DMS79 treated with DMSO at 0.1 percent for 48 hours (cell line): ENCODE results near the gene RBP5.

Experiments
- DNase-seq: peaks from one replicate; lab custom pipeline; 2025; lab: John Stamatoyannopoulos, UW

RBP5 gene

GRCh38 chr12:7145671-7146070 is 17.0 kb upstream of the RBP5 start:
- DNase-seq: no peak

- DNase-seq: peak; percentile 7
Measured at GRCh38 chr12:7144414-7145120, 15.9 kb upstream of the RBP5 start.

- DNase-seq: no peak
Measured at GRCh38 chr12:7143564-7143963, 14.9 kb upstream of the RBP5 start.

- no peak for DNase-seq
Measured at GRCh38 chr12:7142809-7143465, 14.2 kb upstream of the RBP5 start.

GRCh38 chr12:7142056-7142644 is 13.5 kb upstream of the RBP5 start:
- DNase-seq: no peak

- no peak for DNase-seq
Measured at GRCh38 chr12:7141351-7142005, 12.8 kb upstream of the RBP5 start.

- no peak for DNase-seq
Measured at GRCh38 chr12:7139200-7139599, 10.5 kb upstream of the RBP5 start.

GRCh38 chr12:7137908-7138307 is 9.2 kb upstream of the RBP5 start:
- no peak for DNase-seq

- no peak for DNase-seq
Measured at GRCh38 chr12:7136676-7137075, 8.0 kb upstream of the RBP5 start.

- DNase-seq: no peak
Measured at GRCh38 chr12:7136071-7136470, 7.4 kb upstream of the RBP5 start.

GRCh38 chr12:7134396-7135166 is 5.9 kb upstream of the RBP5 start:
- DNase-seq: no peak

- DNase-seq: no peak
Measured at GRCh38 chr12:7131502-7131866, 2.8 kb upstream of the RBP5 start.

- peak; percentile 51 for DNase-seq
Measured at GRCh38 chr12:7130701-7131501, 2.2 kb upstream of the RBP5 start.

GRCh38 chr12:7129872-7130691 is 1.4 kb upstream of the RBP5 start, which contains the start of gene CLSTN3:
Gene CLSTN3 (plus strand): TSS chr12:7130371. CDS start chr12:7130649, 278 bp downstream.
- DNase-seq: peak; percentile 85

- no peak for DNase-seq
Measured at GRCh38 chr12:7129287-7129871, 690 bp upstream of the RBP5 start.

GRCh38 chr12:7127916-7128626 is 618 bp downstream of the RBP5 start:
- no peak for DNase-seq

- no peak for DNase-seq
Measured at GRCh38 chr12:7125632-7126227, 3.0 kb downstream of the RBP5 start.

GRCh38 chr12:7123806-7124522 is 4.7 kb downstream of the RBP5 start:
- no peak for DNase-seq
